ENCODE measurements around the gene DTYMK. TPM values are rescaled to one million over a fixed set of nuclear protein-coding genes. Genes with fewer than 3 reads are reported as not detected.

The DTYMK gene
- total and polyA plus RNA-seq, 2 of the 8 experiments (the other 6 are each of a cell fraction or from before 2014, with no cell fraction given), result 58.3 to 69.9 TPM

DNA sequence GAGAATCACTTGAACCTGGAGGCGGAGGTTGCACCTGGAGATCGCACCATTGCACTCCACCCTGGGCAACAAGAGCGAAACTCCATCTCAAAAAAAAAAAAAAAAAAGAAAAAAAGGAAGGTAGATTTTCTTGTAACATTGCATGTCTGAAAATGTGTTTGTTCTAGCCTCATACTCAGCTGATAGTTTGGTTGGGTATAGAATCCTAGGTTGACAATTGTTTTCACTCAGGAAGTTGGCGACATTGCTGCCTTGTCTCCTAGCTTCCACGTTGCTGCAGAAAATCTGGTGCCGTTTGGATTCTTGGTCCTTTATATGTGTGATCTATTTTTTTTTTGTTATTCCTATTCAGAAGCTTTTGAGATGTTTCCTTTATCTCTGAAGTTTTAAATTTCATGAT is 19.9 kb upstream of the DTYMK start (continued):
- TF ChIP-seq, protein P1, sequence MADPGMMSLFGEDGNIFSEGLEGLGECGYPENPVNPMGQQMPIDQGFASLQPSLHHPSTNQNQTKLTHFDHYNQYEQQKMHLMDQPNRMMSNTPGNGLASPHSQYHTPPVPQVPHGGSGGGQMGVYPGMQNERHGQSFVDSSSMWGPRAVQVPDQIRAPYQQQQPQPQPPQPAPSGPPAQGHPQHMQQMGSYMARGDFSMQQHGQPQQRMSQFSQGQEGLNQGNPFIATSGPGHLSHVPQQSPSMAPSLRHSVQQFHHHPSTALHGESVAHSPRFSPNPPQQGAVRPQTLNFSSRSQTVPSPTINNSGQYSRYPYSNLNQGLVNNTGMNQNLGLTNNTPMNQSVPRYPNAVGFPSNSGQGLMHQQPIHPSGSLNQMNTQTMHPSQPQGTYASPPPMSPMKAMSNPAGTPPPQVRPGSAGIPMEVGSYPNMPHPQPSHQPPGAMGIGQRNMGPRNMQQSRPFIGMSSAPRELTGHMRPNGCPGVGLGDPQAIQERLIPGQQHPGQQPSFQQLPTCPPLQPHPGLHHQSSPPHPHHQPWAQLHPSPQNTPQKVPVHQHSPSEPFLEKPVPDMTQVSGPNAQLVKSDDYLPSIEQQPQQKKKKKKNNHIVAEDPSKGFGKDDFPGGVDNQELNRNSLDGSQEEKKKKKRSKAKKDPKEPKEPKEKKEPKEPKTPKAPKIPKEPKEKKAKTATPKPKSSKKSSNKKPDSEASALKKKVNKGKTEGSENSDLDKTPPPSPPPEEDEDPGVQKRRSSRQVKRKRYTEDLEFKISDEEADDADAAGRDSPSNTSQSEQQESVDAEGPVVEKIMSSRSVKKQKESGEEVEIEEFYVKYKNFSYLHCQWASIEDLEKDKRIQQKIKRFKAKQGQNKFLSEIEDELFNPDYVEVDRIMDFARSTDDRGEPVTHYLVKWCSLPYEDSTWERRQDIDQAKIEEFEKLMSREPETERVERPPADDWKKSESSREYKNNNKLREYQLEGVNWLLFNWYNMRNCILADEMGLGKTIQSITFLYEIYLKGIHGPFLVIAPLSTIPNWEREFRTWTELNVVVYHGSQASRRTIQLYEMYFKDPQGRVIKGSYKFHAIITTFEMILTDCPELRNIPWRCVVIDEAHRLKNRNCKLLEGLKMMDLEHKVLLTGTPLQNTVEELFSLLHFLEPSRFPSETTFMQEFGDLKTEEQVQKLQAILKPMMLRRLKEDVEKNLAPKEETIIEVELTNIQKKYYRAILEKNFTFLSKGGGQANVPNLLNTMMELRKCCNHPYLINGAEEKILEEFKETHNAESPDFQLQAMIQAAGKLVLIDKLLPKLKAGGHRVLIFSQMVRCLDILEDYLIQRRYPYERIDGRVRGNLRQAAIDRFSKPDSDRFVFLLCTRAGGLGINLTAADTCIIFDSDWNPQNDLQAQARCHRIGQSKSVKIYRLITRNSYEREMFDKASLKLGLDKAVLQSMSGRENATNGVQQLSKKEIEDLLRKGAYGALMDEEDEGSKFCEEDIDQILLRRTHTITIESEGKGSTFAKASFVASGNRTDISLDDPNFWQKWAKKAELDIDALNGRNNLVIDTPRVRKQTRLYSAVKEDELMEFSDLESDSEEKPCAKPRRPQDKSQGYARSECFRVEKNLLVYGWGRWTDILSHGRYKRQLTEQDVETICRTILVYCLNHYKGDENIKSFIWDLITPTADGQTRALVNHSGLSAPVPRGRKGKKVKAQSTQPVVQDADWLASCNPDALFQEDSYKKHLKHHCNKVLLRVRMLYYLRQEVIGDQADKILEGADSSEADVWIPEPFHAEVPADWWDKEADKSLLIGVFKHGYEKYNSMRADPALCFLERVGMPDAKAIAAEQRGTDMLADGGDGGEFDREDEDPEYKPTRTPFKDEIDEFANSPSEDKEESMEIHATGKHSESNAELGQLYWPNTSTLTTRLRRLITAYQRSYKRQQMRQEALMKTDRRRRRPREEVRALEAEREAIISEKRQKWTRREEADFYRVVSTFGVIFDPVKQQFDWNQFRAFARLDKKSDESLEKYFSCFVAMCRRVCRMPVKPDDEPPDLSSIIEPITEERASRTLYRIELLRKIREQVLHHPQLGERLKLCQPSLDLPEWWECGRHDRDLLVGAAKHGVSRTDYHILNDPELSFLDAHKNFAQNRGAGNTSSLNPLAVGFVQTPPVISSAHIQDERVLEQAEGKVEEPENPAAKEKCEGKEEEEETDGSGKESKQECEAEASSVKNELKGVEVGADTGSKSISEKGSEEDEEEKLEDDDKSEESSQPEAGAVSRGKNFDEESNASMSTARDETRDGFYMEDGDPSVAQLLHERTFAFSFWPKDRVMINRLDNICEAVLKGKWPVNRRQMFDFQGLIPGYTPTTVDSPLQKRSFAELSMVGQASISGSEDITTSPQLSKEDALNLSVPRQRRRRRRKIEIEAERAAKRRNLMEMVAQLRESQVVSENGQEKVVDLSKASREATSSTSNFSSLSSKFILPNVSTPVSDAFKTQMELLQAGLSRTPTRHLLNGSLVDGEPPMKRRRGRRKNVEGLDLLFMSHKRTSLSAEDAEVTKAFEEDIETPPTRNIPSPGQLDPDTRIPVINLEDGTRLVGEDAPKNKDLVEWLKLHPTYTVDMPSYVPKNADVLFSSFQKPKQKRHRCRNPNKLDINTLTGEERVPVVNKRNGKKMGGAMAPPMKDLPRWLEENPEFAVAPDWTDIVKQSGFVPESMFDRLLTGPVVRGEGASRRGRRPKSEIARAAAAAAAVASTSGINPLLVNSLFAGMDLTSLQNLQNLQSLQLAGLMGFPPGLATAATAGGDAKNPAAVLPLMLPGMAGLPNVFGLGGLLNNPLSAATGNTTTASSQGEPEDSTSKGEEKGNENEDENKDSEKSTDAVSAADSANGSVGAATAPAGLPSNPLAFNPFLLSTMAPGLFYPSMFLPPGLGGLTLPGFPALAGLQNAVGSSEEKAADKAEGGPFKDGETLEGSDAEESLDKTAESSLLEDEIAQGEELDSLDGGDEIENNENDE (IDR thresholded peaks at IDR 0.05; ENCODE audit: insufficient replicate concordance, low read length), result no peak
- no peak for TF ChIP-seq CBX5 (IDR thresholded peaks at IDR 0.05; ENCODE audit: low read depth, low read length)
- TF ChIP-seq PHF8 (conservative IDR thresholded peaks at IDR 0.05; ENCODE audit: low read depth, low read length), result no peak
- TF ChIP-seq TCF12 (IDR thresholded peaks at IDR 0.05; ENCODE audit: low read depth, low read length), result no peak
- TF ChIP-seq, protein P2, sequence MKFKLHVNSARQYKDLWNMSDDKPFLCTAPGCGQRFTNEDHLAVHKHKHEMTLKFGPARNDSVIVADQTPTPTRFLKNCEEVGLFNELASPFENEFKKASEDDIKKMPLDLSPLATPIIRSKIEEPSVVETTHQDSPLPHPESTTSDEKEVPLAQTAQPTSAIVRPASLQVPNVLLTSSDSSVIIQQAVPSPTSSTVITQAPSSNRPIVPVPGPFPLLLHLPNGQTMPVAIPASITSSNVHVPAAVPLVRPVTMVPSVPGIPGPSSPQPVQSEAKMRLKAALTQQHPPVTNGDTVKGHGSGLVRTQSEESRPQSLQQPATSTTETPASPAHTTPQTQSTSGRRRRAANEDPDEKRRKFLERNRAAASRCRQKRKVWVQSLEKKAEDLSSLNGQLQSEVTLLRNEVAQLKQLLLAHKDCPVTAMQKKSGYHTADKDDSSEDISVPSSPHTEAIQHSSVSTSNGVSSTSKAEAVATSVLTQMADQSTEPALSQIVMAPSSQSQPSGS (IDR thresholded peaks at IDR 0.05; ENCODE audit: low read length), result no peak
- no peak for TF ChIP-seq NRF1 (IDR thresholded peaks at IDR 0.05; ENCODE audit: low read depth, low read length)
- TF ChIP-seq RXRA (IDR thresholded peaks at IDR 0.05; ENCODE audit: insufficient read depth, low read depth, low read length), result no peak
- TF ChIP-seq, protein P3, sequence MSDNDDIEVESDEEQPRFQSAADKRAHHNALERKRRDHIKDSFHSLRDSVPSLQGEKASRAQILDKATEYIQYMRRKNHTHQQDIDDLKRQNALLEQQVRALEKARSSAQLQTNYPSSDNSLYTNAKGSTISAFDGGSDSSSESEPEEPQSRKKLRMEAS (IDR thresholded peaks at IDR 0.05), result no peak
- TF ChIP-seq POLR2A (IDR thresholded peaks at IDR 0.05; ENCODE audit: control extremely low read depth in 1 of 2, low read depth in 2 of 2, low read length in 2 of 2), result no peak
- no peak for TF ChIP-seq RNF2 (IDR thresholded peaks at IDR 0.05; ENCODE audit: borderline replicate concordance, low read depth, low read length, missing control alignments, poor library complexity, severe bottlenecking)
